ENCODE results near the gene EXTL2.

GRCh38 chr1:100909018-100909417, 14.4 kb upstream of the EXTL2 start:
- TF ChIP-seq, protein P1, sequence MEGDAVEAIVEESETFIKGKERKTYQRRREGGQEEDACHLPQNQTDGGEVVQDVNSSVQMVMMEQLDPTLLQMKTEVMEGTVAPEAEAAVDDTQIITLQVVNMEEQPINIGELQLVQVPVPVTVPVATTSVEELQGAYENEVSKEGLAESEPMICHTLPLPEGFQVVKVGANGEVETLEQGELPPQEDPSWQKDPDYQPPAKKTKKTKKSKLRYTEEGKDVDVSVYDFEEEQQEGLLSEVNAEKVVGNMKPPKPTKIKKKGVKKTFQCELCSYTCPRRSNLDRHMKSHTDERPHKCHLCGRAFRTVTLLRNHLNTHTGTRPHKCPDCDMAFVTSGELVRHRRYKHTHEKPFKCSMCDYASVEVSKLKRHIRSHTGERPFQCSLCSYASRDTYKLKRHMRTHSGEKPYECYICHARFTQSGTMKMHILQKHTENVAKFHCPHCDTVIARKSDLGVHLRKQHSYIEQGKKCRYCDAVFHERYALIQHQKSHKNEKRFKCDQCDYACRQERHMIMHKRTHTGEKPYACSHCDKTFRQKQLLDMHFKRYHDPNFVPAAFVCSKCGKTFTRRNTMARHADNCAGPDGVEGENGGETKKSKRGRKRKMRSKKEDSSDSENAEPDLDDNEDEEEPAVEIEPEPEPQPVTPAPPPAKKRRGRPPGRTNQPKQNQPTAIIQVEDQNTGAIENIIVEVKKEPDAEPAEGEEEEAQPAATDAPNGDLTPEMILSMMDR (IDR thresholded peaks at IDR 0.05; ENCODE audit: poor library complexity, severe bottlenecking): no peak
- TF ChIP-seq EZH2 (IDR thresholded peaks at IDR 0.05; ENCODE audit: borderline replicate concordance, insufficient read depth, low read length, poor library complexity, severe bottlenecking) (no peak), EP300 (conservative IDR thresholded peaks at IDR 0.05; ENCODE audit: poor library complexity, severe bottlenecking) (no peak), POLR2AphosphoS5 (IDR thresholded peaks at IDR 0.05) (no peak), TAF1 (IDR thresholded peaks at IDR 0.05; ENCODE audit: low read depth) (no peak)
